Suprapubic skin (tissue), 4 donors: ENCODE measurements around the gene AMPH. TPM values are rescaled to one million over a fixed set of nuclear protein-coding genes. Genes with fewer than 3 reads are reported as not detected.

Experiments used
- DNase-seq, 2 donors: peaks; one replicate each; pipeline ENCODE4 v3.0.0-alpha.2; 2019; ENCODE audit warnings: low spot score in 2 of 2
- H3K27ac ChIP-seq: fragments of 200-600 bp; sonication (generic); one replicate; pipeline ENCODE4 v1.5.1; 2019
- H3K27me3 ChIP-seq: fragments of 200-600 bp; sonication (generic); one replicate; pipeline ENCODE4 v1.5.1; 2019
- H3K36me3 ChIP-seq: fragments of 200-600 bp; sonication (generic); one replicate; pipeline ENCODE4 v1.5.1; 2019
- H3K4me1 ChIP-seq: fragments of 200-600 bp; sonication (generic); one replicate; pipeline ENCODE4 v1.5.1; 2019
- H3K4me3 ChIP-seq: fragments of 200-600 bp; sonication (generic); one replicate; pipeline ENCODE4 v1.5.1; 2019; ENCODE audit warnings: mild to moderate bottlenecking
- H3K9me3 ChIP-seq: fragments of 200-600 bp; sonication (generic); one replicate; pipeline ENCODE4 v1.5.1; 2019
- EP300 ChIP-seq: sonication (generic); formaldehyde crosslinking; IDR thresholded peaks from one replicate; pipeline ENCODE4 v1.6.1; 2017; ENCODE audit warnings: antibody characterized with exemption
- POLR2A ChIP-seq, 2 donors: fragments of 450-650 bp; IDR thresholded peaks; one replicate each; pipeline ENCODE4 v1.6.1; 2017; ENCODE audit warnings: antibody characterized with exemption in 2 of 2, mild to moderate bottlenecking in 2 of 2, moderate library complexity in 2 of 2
- POLR2AphosphoS5 ChIP-seq, 3 donors: sonication (generic); formaldehyde crosslinking; IDR thresholded peaks; one replicate each; pipeline ENCODE4 v1.6.1; 2017; ENCODE audit warnings: antibody characterized with exemption in 3 of 3
- WGBS: methylation state at CpG from one replicate; pipeline ENCODE4 v1.1.5; 2018; 5-methylcytosine and 5-hydroxymethylcytosine counted together
- total RNA-seq, 4 donors: library from RNA; depleted of rRNA; stranded (reverse); fragments of >200 nt; gene quantifications; one replicate each; pipeline ENCODE4 v1.1.0, GENCODE V29; 2016
- TF ChIP-seq, protein P1 (sequence below), 2 donors: fragments of 200-600 bp in 1 of 2; fragments of 450-650 bp in 1 of 2; sonication (generic) in 1 of 2; IDR thresholded peaks; one replicate each; pipeline ENCODE4 v1.5.1; 2016 to 2019; ENCODE audit warnings: antibody characterized with exemption in 2 of 2, mild to moderate bottlenecking in 1 of 2, moderate library complexity in 1 of 2

Gene AMPH
- total RNA-seq, 4 donors from 2014 or later, result 1.7 to 6.3 (median 2.3) TPM

- 82% methylated on average over 13 of the region's 35 CpGs for WGBS
- Histone ChIP-seq H3K27me3 (peaks cover 5% of the 10 kb centered on the region), H3K36me3 (no peaks in the 10 kb centered on the region), H3K9me3 (no peaks in the 10 kb centered on the region), H3K27ac (no peak overlapping the region), H3K4me3 (no peak overlapping the region), H3K4me1 (no peaks in the 10 kb centered on the region)
- DNase-seq, result no peak
- TF ChIP-seq POLR2AphosphoS5 (IDR thresholded peaks at IDR 0.05), result no peak
- TF ChIP-seq POLR2A (IDR thresholded peaks at IDR 0.05), result no peak
- TF ChIP-seq, protein P1, sequence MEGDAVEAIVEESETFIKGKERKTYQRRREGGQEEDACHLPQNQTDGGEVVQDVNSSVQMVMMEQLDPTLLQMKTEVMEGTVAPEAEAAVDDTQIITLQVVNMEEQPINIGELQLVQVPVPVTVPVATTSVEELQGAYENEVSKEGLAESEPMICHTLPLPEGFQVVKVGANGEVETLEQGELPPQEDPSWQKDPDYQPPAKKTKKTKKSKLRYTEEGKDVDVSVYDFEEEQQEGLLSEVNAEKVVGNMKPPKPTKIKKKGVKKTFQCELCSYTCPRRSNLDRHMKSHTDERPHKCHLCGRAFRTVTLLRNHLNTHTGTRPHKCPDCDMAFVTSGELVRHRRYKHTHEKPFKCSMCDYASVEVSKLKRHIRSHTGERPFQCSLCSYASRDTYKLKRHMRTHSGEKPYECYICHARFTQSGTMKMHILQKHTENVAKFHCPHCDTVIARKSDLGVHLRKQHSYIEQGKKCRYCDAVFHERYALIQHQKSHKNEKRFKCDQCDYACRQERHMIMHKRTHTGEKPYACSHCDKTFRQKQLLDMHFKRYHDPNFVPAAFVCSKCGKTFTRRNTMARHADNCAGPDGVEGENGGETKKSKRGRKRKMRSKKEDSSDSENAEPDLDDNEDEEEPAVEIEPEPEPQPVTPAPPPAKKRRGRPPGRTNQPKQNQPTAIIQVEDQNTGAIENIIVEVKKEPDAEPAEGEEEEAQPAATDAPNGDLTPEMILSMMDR (IDR thresholded peaks at IDR 0.05), result no peak
- no peak for TF ChIP-seq EP300
These were observed 24.9 kb upstream of the AMPH start for GRCh38 chr7:38655833-38656774.

GRCh38 chr7:38637957-38638356, 6.8 kb upstream of the AMPH start:
- H3K4me3 ChIP-seq, result no peak overlapping the region
- no peaks in the 10 kb centered on the region for H3K36me3 ChIP-seq
- no peak overlapping the region for H3K27ac ChIP-seq
- TF ChIP-seq EP300 (no peak), POLR2A (IDR thresholded peaks at IDR 0.05) (no peak), POLR2AphosphoS5 (IDR thresholded peaks at IDR 0.05) (no peak)
- TF ChIP-seq, protein P1 (IDR thresholded peaks at IDR 0.05), result no peak
- no peaks in the 10 kb centered on the region for H3K4me1 ChIP-seq
- 88% methylated on average over 3 of the region's 6 CpGs for WGBS
- no peaks in the 10 kb centered on the region for H3K9me3 ChIP-seq
- no peak for DNase-seq
- peaks cover 3% of the 10 kb centered on the region for H3K27me3 ChIP-seq

- Histone ChIP-seq H3K36me3 (no peaks in the 10 kb centered on the region), H3K27ac (no peak overlapping the region), H3K4me3 (no peak overlapping the region), H3K9me3 (no peaks in the 10 kb centered on the region), H3K27me3 (peaks cover 23% of the 10 kb centered on the region), H3K4me1 (peaks cover 11% of the 10 kb centered on the region)
- 77% methylated on average over 2 of the region's 2 CpGs for WGBS
- no peak for DNase-seq
- no peak for TF ChIP-seq POLR2A (IDR thresholded peaks at IDR 0.05)
- TF ChIP-seq POLR2AphosphoS5 (IDR thresholded peaks at IDR 0.05), result no peak
- TF ChIP-seq, protein P1 (IDR thresholded peaks at IDR 0.05), result no peak
- no peak for TF ChIP-seq EP300
These were observed 1.2 kb upstream of the AMPH start for GRCh38 chr7:38632411-38632810.

DNA sequence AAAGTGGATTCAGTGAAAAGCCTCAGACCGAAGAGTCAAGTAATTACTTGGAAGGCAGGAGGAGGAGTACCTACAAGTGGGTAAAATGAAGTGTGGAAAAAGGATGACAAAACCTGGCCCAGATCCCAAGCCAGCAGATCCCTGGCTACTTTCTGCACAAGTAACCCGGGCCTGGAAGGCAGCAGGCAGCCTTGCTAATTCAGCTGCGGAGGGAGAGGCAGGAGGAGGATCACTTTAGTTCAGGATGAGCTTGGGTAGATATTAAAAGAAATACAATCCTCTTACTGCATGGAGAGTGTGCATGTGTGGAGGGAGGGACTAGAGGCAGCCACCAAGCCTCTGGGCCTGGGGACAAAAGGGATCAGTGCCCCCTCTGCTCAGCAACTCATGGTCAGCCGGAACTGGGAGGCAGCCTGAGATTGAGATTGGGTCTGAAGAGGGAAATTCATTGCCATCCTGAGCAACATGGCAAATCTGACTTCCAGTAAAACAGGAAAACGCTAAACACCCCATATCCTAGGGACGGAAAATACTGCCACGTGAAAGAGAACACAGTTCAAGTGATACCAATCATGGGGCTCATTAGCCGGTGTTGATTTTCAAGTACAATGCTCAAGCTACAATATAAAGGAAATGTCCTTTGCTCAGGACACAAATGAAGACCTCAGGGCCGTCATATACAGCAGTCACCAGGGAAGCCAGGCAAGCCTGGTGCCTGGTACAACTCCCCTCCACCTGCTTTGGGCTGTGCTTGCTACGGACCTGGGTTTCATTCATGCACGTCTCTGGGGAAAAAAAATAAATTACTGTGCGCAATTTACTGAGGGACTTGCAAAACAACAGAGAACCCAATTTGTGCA, 1.3 kb downstream of the AMPH start:
- no peak for DNase-seq
- Histone ChIP-seq H3K9me3 (no peaks in the 10 kb centered on the region), H3K36me3 (no peaks in the 10 kb centered on the region), H3K27me3 (peaks cover 23% of the 10 kb centered on the region), H3K4me3 (no peak overlapping the region), H3K4me1 (peaks cover 11% of the 10 kb centered on the region), H3K27ac (no peak overlapping the region)
- TF ChIP-seq EP300 (no peak), POLR2AphosphoS5 (IDR thresholded peaks at IDR 0.05) (no peak)
- TF ChIP-seq, protein P1 (IDR thresholded peaks at IDR 0.05), result no peak
- WGBS, result 58% methylated on average over 12 of the region's 12 CpGs
